Inferior parietal cortex (tissue), 1 donor: Measurements from ENCODE around the gene MROH2A.
A peak's percentile ranks its signal among the peaks of the same experiment; 100 is the strongest.

ENCODE experiments used
- DNase-seq: peaks from one replicate; pipeline ENCODE4 v3.0.0-alpha.2; 2016; ENCODE audit errors: extremely low spot score

The MROH2A gene

GRCh38 chr2:233837694-233838229 lies 59.6 kb downstream of the MROH2A start:
- DNase-seq: no peak

- no peak for DNase-seq
These were observed 60.1 kb downstream of the MROH2A start for GRCh38 chr2:233838251-233838650.

GRCh38 chr2:233838726-233839446 lies 60.8 kb downstream of the MROH2A start:
- no peak for DNase-seq

GRCh38 chr2:233839447-233839820 lies 61.3 kb downstream of the MROH2A start:
- DNase-seq: no peak

GRCh38 chr2:233840520-233840919 lies 62.4 kb downstream of the MROH2A start:
- no peak for DNase-seq

GRCh38 chr2:233841183-233841582 lies 63.1 kb downstream of the MROH2A start:
- no peak for DNase-seq

- no peak for DNase-seq
These were observed 66.1 kb downstream of the MROH2A start for GRCh38 chr2:233844064-233844807.

GRCh38 chr2:233844836-233845235 lies 66.7 kb downstream of the MROH2A start:
- DNase-seq: no peak

GRCh38 chr2:233845301-233846060 lies 67.4 kb downstream of the MROH2A start:
- DNase-seq: no peak

- no peak for DNase-seq
These were observed 68.5 kb downstream of the MROH2A start for GRCh38 chr2:233846387-233847247.

- no peak for DNase-seq
These were observed 69.2 kb downstream of the MROH2A start for GRCh38 chr2:233847248-233847898.

- no peak for DNase-seq
These were observed 70.1 kb downstream of the MROH2A start for GRCh38 chr2:233848276-233848675.

GRCh38 chr2:233849607-233850271 lies 71.6 kb downstream of the MROH2A start:
- DNase-seq: no peak

- DNase-seq: no peak
These were observed 72.6 kb downstream of the MROH2A start for GRCh38 chr2:233850745-233851144.

- no peak for DNase-seq
These were observed 73.0 kb downstream of the MROH2A start for GRCh38 chr2:233851169-233851568.

- DNase-seq: no peak
These were observed 73.9 kb downstream of the MROH2A start for GRCh38 chr2:233852056-233852455.

- DNase-seq: no peak
These were observed 75.2 kb downstream of the MROH2A start for GRCh38 chr2:233853353-233853752.

- no peak for DNase-seq
These were observed 75.7 kb downstream of the MROH2A start for GRCh38 chr2:233853883-233854240.

- peak; percentile 97 for DNase-seq
These were observed 76.3 kb downstream of the MROH2A start, which contains the start of gene HJURP for GRCh38 chr2:233854241-233854981. HJURP (minus strand) TSS chr2:233854535; CDS start chr2:233854500, 35 bp downstream.
